ENCODE measurements around the gene RPL13.

Gene RPL13

DNA sequence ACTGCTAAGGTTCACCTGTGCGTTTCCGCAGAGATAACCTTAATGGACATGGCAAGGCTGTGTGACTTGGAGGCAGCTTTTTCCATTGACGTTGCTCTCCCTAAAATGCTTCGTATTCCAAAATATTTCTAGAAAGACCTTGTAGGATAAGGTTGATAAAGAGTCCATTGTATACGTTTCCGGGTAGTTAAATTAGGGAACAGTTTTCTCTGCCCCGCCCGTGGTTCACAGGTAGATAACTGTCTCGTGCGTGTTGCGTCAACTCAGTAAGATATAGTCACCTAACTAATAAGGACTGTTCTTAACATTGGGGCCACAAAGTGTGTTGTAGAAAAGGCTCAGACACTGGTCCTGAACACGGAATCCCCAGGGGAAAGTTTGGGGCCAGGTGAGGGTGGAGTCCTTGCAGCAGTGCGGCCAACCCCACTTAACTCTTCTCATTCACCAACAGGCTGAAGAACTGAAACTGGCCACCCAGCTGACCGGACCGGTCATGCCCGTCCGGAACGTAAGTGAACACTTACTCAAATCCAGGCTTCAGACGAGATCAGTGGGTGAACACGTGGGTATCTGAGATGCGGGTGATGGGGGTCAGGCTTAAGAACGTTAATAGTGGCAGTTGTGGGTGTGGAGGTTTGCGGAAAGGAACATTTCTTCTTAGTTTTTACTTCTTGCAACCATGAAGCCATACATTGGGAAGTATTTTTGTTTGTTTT is 1.6 kb downstream of the RPL13 start:
- Histone ChIP-seq H3K36me3 (ENCODE audit: control insufficient read depth in 2 of 2, insufficient read depth in 1 of 2, low read length in 2 of 2) (peaks cover 5 to 51% of the 10 kb centered on the region in 2 experiments; a peak in 2 of 3 replicates), H3K27ac (ENCODE audit: extremely low read depth, low read depth, low read length) (peak overlapping the region; percentile 100), H3K4me1 (ENCODE audit: control insufficient read depth, insufficient read depth, low read length) (peaks cover 9% of the 10 kb centered on the region), H3K4me3 (ENCODE audit: low read depth, low read length) (peak overlapping the region; percentile 67), H3K9me3 (ENCODE audit: control insufficient read depth, insufficient read depth, low read depth, low read length) (no peaks in the 10 kb centered on the region)
- CTCF ChIA-PET = interaction anchor here (0.7 kb wide), 2 partner anchors 96 to 317 kb away, joined by 3 read pairs; partner anchors contain the start of genes CHMP1A and SPATA33
- no peak for TF ChIP-seq KLF1 (tag by site-specific recombination; IDR thresholded peaks at IDR 0.05)
- TF ChIP-seq ZNF571 (tag by site-specific recombination; IDR thresholded peaks at IDR 0.05) = no peak
- no peak for TF ChIP-seq ZNF654 (tag by site-specific recombination; IDR thresholded peaks at IDR 0.05; ENCODE audit: low read depth)
- no peak for TF ChIP-seq HOXA7 (CRISPR knock-in tag; IDR thresholded peaks at IDR 0.05; ENCODE audit: borderline replicate concordance)
- no peak for TF ChIP-seq ZNF548 (tag by site-specific recombination; IDR thresholded peaks at IDR 0.05)
- TF ChIP-seq, protein P1, sequence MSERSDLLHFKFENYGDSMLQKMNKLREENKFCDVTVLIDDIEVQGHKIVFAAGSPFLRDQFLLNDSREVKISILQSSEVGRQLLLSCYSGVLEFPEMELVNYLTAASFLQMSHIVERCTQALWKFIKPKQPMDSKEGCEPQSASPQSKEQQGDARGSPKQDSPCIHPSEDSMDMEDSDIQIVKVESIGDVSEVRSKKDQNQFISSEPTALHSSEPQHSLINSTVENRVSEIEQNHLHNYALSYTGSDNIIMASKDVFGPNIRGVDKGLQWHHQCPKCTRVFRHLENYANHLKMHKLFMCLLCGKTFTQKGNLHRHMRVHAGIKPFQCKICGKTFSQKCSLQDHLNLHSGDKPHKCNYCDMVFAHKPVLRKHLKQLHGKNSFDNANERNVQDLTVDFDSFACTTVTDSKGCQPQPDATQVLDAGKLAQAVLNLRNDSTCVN (tag by site-specific recombination; optimal IDR thresholded peaks at IDR 0.05) = no peak
- TF ChIP-seq, protein P2, sequence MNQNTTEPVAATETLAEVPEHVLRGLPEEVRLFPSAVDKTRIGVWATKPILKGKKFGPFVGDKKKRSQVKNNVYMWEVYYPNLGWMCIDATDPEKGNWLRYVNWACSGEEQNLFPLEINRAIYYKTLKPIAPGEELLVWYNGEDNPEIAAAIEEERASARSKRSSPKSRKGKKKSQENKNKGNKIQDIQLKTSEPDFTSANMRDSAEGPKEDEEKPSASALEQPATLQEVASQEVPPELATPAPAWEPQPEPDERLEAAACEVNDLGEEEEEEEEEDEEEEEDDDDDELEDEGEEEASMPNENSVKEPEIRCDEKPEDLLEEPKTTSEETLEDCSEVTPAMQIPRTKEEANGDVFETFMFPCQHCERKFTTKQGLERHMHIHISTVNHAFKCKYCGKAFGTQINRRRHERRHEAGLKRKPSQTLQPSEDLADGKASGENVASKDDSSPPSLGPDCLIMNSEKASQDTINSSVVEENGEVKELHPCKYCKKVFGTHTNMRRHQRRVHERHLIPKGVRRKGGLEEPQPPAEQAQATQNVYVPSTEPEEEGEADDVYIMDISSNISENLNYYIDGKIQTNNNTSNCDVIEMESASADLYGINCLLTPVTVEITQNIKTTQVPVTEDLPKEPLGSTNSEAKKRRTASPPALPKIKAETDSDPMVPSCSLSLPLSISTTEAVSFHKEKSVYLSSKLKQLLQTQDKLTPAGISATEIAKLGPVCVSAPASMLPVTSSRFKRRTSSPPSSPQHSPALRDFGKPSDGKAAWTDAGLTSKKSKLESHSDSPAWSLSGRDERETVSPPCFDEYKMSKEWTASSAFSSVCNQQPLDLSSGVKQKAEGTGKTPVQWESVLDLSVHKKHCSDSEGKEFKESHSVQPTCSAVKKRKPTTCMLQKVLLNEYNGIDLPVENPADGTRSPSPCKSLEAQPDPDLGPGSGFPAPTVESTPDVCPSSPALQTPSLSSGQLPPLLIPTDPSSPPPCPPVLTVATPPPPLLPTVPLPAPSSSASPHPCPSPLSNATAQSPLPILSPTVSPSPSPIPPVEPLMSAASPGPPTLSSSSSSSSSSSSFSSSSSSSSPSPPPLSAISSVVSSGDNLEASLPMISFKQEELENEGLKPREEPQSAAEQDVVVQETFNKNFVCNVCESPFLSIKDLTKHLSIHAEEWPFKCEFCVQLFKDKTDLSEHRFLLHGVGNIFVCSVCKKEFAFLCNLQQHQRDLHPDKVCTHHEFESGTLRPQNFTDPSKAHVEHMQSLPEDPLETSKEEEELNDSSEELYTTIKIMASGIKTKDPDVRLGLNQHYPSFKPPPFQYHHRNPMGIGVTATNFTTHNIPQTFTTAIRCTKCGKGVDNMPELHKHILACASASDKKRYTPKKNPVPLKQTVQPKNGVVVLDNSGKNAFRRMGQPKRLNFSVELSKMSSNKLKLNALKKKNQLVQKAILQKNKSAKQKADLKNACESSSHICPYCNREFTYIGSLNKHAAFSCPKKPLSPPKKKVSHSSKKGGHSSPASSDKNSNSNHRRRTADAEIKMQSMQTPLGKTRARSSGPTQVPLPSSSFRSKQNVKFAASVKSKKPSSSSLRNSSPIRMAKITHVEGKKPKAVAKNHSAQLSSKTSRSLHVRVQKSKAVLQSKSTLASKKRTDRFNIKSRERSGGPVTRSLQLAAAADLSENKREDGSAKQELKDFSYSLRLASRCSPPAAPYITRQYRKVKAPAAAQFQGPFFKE (tag by site-specific recombination; IDR thresholded peaks at IDR 0.05; ENCODE audit: borderline replicate concordance) = peak; percentile 90
- TF ChIP-seq ZNF2 (tag by site-specific recombination; IDR thresholded peaks at IDR 0.05) = 0 out of 2 replicates have a peak, but pooled peaks have one; percentile 12
- TF ChIP-seq ZNF837 (tag by site-specific recombination; IDR thresholded peaks at IDR 0.05) = no peak
- no peak for TF ChIP-seq ZNF521 (tag by site-specific recombination; IDR thresholded peaks at IDR 0.05)
- TF ChIP-seq, protein P3, sequence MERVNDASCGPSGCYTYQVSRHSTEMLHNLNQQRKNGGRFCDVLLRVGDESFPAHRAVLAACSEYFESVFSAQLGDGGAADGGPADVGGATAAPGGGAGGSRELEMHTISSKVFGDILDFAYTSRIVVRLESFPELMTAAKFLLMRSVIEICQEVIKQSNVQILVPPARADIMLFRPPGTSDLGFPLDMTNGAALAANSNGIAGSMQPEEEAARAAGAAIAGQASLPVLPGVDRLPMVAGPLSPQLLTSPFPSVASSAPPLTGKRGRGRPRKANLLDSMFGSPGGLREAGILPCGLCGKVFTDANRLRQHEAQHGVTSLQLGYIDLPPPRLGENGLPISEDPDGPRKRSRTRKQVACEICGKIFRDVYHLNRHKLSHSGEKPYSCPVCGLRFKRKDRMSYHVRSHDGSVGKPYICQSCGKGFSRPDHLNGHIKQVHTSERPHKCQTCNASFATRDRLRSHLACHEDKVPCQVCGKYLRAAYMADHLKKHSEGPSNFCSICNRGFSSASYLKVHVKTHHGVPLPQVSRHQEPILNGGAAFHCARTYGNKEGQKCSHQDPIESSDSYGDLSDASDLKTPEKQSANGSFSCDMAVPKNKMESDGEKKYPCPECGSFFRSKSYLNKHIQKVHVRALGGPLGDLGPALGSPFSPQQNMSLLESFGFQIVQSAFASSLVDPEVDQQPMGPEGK (tag by site-specific recombination; IDR thresholded peaks at IDR 0.05) = 0 out of 2 replicates have a peak, but pooled peaks have one; percentile 24
- no peak for TF ChIP-seq ZNF701 (tag by site-specific recombination; IDR thresholded peaks at IDR 0.05)
- no peak for TF ChIP-seq YY2 (tag by site-specific recombination; IDR thresholded peaks at IDR 0.05)
- TF ChIP-seq EGR2 (tag by site-specific recombination; IDR thresholded peaks at IDR 0.05; ENCODE audit: low read depth) = peak; percentile 47; the same call in 1 of the 2 replicates
- peak; percentile 48 for TF ChIP-seq ZFHX2 (tag by site-specific recombination; conservative IDR thresholded peaks at IDR 0.05)
- TF ChIP-seq ZNF660 (tag by site-specific recombination; IDR thresholded peaks at IDR 0.05) = peak; percentile 32; the same call in 1 of the 2 replicates
- POLR2A ChIA-PET = no interaction called here
